Activated CD4-positive, alpha-beta memory T cell treated with anti-CD3 and anti-CD28 coated beads, Interleukin-2, amount 10 ng/mL, durations not matched to agents 7 days and 5 days (primary cell): Measurements from ENCODE around the gene ZNF189. TPM values are rescaled to one million over a fixed set of nuclear protein-coding genes. Genes with fewer than 3 reads are reported as not detected.

Source experiments
- CTCF ChIA-PET: fragments of 350-600 bp; sonication (Branson Sonifier 250); formaldehyde crosslinking; loops from one replicate; lab custom pipeline; 2021; ENCODE audit warnings: antibody characterized with exemption, inconsistent platforms; lab: Charles Lee
- POLR2A ChIA-PET: fragments of 350-600 bp; sonication (Branson Sonifier 250); formaldehyde crosslinking; loops from one replicate; lab custom pipeline; 2021; ENCODE audit warnings: antibody characterized with exemption; lab: Charles Lee
- DNase-seq: peaks from one replicate; pipeline ENCODE4 v3.0.0-alpha.2; 2020
- H3K27ac Mint-ChIP-seq: one replicate; pipeline ENCODE4 v1.8.0; 2021; ENCODE audit warnings: mild to moderate bottlenecking, mixed read lengths
- H3K27me3 Mint-ChIP-seq: one replicate; pipeline ENCODE4 v1.8.0; 2021; ENCODE audit warnings: mixed read lengths
- H3K36me3 Mint-ChIP-seq: one replicate; pipeline ENCODE4 v1.8.0; 2021; ENCODE audit warnings: low read depth, mixed read lengths
- H3K4me1 Mint-ChIP-seq: one replicate; pipeline ENCODE4 v1.8.0; 2021; ENCODE audit warnings: mixed read lengths
- H3K4me3 Mint-ChIP-seq: one replicate; pipeline ENCODE4 v1.8.0; 2021; ENCODE audit warnings: mild to moderate bottlenecking, mixed read lengths
- H3K9me3 Mint-ChIP-seq: one replicate; pipeline ENCODE4 v1.8.0; 2021; ENCODE audit warnings: mixed read lengths
- total RNA-seq, 2 experiments: library from RNA; stranded (reverse); gene quantifications; one replicate each; pipeline ENCODE4 v1.2.3, GENCODE V29; 2021

ZNF189 gene
- total RNA-seq, 2 experiments from 2014 or later = 13.1 to 13.3 TPM

DNA sequence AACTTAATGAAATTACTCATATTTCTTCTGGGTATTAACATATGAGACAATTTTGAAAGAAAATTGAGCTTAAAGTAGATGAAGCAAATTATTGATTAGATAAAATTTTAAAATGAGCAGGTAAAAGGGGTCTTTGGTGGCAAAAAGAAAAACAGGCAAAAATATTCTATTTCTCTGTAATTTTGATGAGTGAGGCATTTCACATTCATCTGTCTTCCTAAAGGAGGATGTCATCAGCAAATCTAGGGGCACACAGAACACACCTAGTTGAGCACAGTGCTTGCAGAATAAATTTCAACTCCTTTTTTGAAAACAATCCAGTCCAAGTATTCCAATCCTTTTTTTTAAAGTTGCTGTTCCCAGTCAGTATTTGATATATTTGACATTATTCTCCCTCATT lies 16.2 kb downstream of the ZNF189 start:
- DNase-seq = no peak
- no peak overlapping the region for H3K27ac Mint-ChIP-seq
- no peaks in the 10 kb centered on the region for H3K4me1 Mint-ChIP-seq
- ChIA-PET POLR2A (no interaction called here), CTCF (no interaction called here)
- H3K4me3 Mint-ChIP-seq = no peak overlapping the region
- no peaks in the 10 kb centered on the region for H3K27me3 Mint-ChIP-seq
- H3K9me3 Mint-ChIP-seq = peaks cover 52% of the 10 kb centered on the region
- peaks cover 21% of the 10 kb centered on the region for H3K36me3 Mint-ChIP-seq

DNA sequence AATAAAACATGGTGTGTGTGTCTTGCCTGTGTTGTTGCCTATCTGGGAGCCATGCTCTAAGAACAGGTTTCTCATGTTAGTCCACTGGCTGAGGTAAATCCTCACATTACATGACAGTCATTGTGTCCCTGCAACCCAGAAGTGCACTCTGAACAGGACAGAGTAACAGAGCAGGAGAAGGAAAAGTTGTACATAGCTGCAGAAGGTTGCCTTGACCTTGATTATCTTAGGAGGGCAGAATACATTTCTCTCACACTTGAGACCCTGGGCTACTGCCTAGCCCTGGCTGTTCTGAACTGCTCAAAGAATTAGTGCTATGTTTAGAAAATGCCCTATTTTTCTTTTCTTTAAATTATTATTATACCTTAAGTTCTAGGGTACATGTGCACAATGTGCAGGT lies 16.9 kb downstream of the ZNF189 start:
- Mint-ChIP-seq H3K27me3 (no peaks in the 10 kb centered on the region), H3K27ac (no peak overlapping the region), H3K36me3 (peaks cover 19% of the 10 kb centered on the region), H3K4me1 (no peaks in the 10 kb centered on the region), H3K4me3 (no peak overlapping the region), H3K9me3 (peaks cover 47% of the 10 kb centered on the region)
- CTCF ChIA-PET = no interaction called here
- no peak for DNase-seq
- POLR2A ChIA-PET = no interaction called here

GRCh38 chr9:101417389-101417788 lies 18.7 kb downstream of the ZNF189 start:
- H3K27me3 Mint-ChIP-seq = no peaks in the 10 kb centered on the region
- ChIA-PET POLR2A (no interaction called here), CTCF (interaction anchor here (0.8 kb wide), 1 partner anchor 19 kb away, joined by 3 read pairs; the partner anchor contains the start of genes MRPL50 and ZNF189)
- H3K36me3 Mint-ChIP-seq = peaks cover 12% of the 10 kb centered on the region
- H3K27ac Mint-ChIP-seq = no peak overlapping the region
- no peak overlapping the region for H3K4me3 Mint-ChIP-seq
- no peaks in the 10 kb centered on the region for H3K4me1 Mint-ChIP-seq
- DNase-seq = no peak
- H3K9me3 Mint-ChIP-seq = peaks cover 36% of the 10 kb centered on the region

- H3K9me3 Mint-ChIP-seq = peaks cover 32% of the 10 kb centered on the region
- no peak for DNase-seq
- H3K4me3 Mint-ChIP-seq = no peak overlapping the region
- no peaks in the 10 kb centered on the region for H3K4me1 Mint-ChIP-seq
- no peak overlapping the region for H3K27ac Mint-ChIP-seq
- H3K27me3 Mint-ChIP-seq = no peaks in the 10 kb centered on the region
- POLR2A ChIA-PET = interaction anchor here (1.5 kb wide), 1 partner anchor 9 kb away, joined by 3 read pairs; no protein-coding TSS in a partner anchor
- peaks cover 7% of the 10 kb centered on the region for H3K36me3 Mint-ChIP-seq
- CTCF ChIA-PET = no interaction called here
Measured at GRCh38 chr9:101417977-101418376, 19.3 kb downstream of the ZNF189 start.

DNA sequence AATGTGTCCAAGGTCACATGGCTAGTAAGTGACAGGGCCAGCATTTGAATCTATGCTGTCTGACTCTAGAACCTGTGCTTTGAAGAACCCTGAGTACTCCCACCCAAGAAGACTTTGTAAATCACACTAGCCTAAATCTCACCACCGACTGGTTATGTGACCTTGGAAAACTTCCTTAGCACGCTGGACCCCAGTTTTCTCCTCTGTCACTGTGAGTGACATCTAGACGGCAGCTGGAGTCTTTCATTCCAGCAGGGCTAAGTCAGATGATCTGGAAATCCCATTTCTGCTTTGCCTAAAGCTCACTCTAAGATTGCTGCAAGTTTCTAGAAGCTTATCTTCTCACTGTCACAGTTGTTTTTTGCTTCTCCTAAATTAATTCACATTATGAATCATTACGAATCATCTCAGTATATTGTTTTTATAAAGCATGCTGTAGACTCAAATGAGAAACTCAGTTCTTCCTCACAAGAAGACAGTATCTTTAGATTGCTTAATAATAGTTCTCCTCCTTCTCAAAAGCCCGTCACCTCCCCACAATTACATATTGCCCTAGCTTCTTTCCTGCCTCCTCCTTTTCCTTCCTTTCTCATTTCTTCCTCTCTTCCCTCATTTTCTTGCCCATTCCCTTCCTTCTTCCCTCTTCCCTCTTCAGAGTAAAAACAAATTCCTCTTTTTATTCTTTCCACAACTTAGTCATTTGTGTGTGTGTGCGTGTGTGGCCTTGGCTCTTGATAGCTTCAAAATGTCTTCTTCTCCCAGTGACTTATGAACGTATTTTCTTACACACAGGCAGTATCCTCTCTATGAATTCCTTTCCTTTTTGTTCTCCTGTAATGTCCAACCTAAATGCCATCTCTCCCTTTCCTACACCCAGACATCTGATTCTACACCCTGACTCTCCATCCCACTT lies 20.1 kb downstream of the ZNF189 start:
- Mint-ChIP-seq H3K27me3 (peaks cover 5% of the 10 kb centered on the region), H3K4me1 (no peaks in the 10 kb centered on the region), H3K36me3 (no peaks in the 10 kb centered on the region), H3K27ac (no peak overlapping the region), H3K9me3 (peaks cover 24% of the 10 kb centered on the region), H3K4me3 (no peak overlapping the region)
- POLR2A ChIA-PET = interaction anchor here (1.5 kb wide), 1 partner anchor 10 kb away, joined by 3 read pairs; no protein-coding TSS in a partner anchor
- CTCF ChIA-PET = interaction anchor here (0.7 kb wide), 1 partner anchor 30 kb away, joined by 4 read pairs; no protein-coding TSS in a partner anchor
- no peak for DNase-seq

DNA sequence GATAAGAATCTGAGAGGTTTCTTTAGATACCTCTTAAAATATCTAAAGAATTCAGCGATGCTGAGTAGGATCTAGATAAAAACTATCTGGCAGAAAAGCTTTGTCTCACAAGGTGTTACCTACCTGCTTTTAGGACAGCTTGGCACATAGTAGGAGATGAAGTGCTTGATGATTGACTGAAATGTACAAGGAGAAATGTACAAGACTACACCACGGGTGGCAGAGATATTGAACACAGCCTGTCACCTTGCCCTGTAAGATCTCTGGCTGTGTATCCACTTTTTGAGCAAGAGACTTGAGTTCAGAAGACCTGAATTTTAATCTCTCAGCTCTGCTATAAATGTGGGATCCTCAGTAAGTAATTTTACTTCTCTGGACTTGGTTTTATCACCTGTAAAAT lies 21.2 kb downstream of the ZNF189 start:
- Mint-ChIP-seq H3K4me1 (no peaks in the 10 kb centered on the region), H3K4me3 (no peak overlapping the region), H3K9me3 (peaks cover 17% of the 10 kb centered on the region), H3K36me3 (no peaks in the 10 kb centered on the region), H3K27ac (no peak overlapping the region), H3K27me3 (peaks cover 8% of the 10 kb centered on the region)
- no peak for DNase-seq
- ChIA-PET POLR2A (no interaction called here), CTCF (no interaction called here)

- no peaks in the 10 kb centered on the region for H3K36me3 Mint-ChIP-seq
- no peak overlapping the region for H3K4me3 Mint-ChIP-seq
- peaks cover 8% of the 10 kb centered on the region for H3K27me3 Mint-ChIP-seq
- H3K4me1 Mint-ChIP-seq = no peaks in the 10 kb centered on the region
- POLR2A ChIA-PET = no interaction called here
- no peak for DNase-seq
- peaks cover 9% of the 10 kb centered on the region for H3K9me3 Mint-ChIP-seq
- H3K27ac Mint-ChIP-seq = no peak overlapping the region
- CTCF ChIA-PET = no interaction called here
Measured at GRCh38 chr9:101421653-101422065, 23.0 kb downstream of the ZNF189 start.

DNA sequence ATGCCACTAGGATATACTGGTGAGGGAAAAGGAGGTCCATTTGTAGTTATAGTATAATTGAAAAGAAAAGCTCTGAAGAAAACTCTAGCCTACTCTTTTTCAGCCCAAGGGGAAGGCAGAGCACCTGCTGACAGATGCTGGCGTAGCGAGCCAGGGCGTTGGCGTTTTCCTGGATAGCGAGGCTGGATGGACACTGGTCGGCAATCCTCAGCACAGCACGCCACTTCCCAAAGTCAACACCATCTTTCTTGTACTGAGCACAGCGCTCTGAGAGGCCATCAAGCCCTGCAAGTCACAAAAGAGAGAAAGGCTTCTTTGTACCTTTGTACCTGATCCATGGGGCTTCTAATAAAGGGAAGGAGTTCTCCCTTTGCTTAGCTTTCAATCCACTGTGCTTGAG lies 28.7 kb downstream of the ZNF189 start:
- H3K36me3 Mint-ChIP-seq = no peaks in the 10 kb centered on the region
- no peak for DNase-seq
- no peak overlapping the region for H3K4me3 Mint-ChIP-seq
- H3K4me1 Mint-ChIP-seq = no peaks in the 10 kb centered on the region
- ChIA-PET CTCF (no interaction called here), POLR2A (no interaction called here)
- peaks cover 8% of the 10 kb centered on the region for H3K27me3 Mint-ChIP-seq
- no peak overlapping the region for H3K27ac Mint-ChIP-seq
- H3K9me3 Mint-ChIP-seq = peaks cover under 1% of the 10 kb centered on the region

- POLR2A ChIA-PET = no interaction called here
- H3K27ac Mint-ChIP-seq = no peak overlapping the region
- H3K4me1 Mint-ChIP-seq = no peaks in the 10 kb centered on the region
- H3K27me3 Mint-ChIP-seq = peaks cover 8% of the 10 kb centered on the region
- no peak overlapping the region for H3K4me3 Mint-ChIP-seq
- CTCF ChIA-PET = no interaction called here
- DNase-seq = no peak
- no peaks in the 10 kb centered on the region for H3K9me3 Mint-ChIP-seq
- H3K36me3 Mint-ChIP-seq = no peaks in the 10 kb centered on the region
Measured at GRCh38 chr9:101427957-101428655, 29.5 kb downstream of the ZNF189 start.

GRCh38 chr9:101428909-101429308 lies 30.3 kb downstream of the ZNF189 start:
- CTCF ChIA-PET = no interaction called here
- Mint-ChIP-seq H3K4me1 (no peaks in the 10 kb centered on the region), H3K27me3 (peaks cover 3% of the 10 kb centered on the region), H3K27ac (no peak overlapping the region), H3K9me3 (no peaks in the 10 kb centered on the region), H3K36me3 (no peaks in the 10 kb centered on the region), H3K4me3 (no peak overlapping the region)
- POLR2A ChIA-PET = no interaction called here
- DNase-seq = no peak

GRCh38 chr9:101429736-101430135 lies 31.1 kb downstream of the ZNF189 start:
- H3K9me3 Mint-ChIP-seq = no peaks in the 10 kb centered on the region
- ChIA-PET CTCF (no interaction called here), POLR2A (no interaction called here)
- no peak for DNase-seq
- no peaks in the 10 kb centered on the region for H3K27me3 Mint-ChIP-seq
- no peak overlapping the region for H3K27ac Mint-ChIP-seq
- no peaks in the 10 kb centered on the region for H3K4me1 Mint-ChIP-seq
- no peak overlapping the region for H3K4me3 Mint-ChIP-seq
- H3K36me3 Mint-ChIP-seq = no peaks in the 10 kb centered on the region

- Mint-ChIP-seq H3K4me1 (no peaks in the 10 kb centered on the region), H3K27me3 (peaks cover 7% of the 10 kb centered on the region), H3K36me3 (no peaks in the 10 kb centered on the region), H3K4me3 (no peak overlapping the region), H3K9me3 (no peaks in the 10 kb centered on the region), H3K27ac (no peak overlapping the region)
- ChIA-PET CTCF (no interaction called here), POLR2A (no interaction called here)
- no peak for DNase-seq
Measured at GRCh38 chr9:101432171-101432570, 33.5 kb downstream of the ZNF189 start.

DNA sequence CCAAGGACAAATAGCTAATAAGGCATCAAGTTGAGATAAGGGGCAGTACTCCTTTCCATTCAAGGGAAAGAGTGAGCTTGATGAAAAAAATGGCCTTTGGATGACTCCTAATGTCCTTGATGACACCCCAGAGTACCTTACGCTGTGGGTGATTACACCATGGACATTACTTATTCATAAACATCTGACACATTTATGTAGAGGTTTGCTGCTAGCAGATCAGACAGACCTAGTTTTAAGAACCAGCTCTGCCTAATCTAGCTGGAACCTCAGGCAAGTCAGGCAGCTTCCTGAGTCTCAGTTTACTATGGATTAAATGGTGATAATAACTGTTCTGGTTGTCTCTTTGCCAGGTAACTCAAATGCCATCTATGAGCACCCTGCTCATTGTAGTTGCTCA lies 34.1 kb downstream of the ZNF189 start:
- Mint-ChIP-seq H3K4me1 (no peaks in the 10 kb centered on the region), H3K4me3 (no peak overlapping the region), H3K36me3 (no peaks in the 10 kb centered on the region), H3K9me3 (no peaks in the 10 kb centered on the region), H3K27me3 (peaks cover 7% of the 10 kb centered on the region), H3K27ac (no peak overlapping the region)
- POLR2A ChIA-PET = no interaction called here
- no peak for DNase-seq
- CTCF ChIA-PET = no interaction called here
